K562 treated with DMSO at 1 percent for 4 hours (cell line): ENCODE data around the gene HSFX1. TPM values are rescaled to one million over a fixed set of nuclear protein-coding genes. Genes with fewer than 3 reads are reported as not detected.

Experiments
- total RNA-seq: library from RNA; unstranded; fragments of 300-600 nt; gene quantifications from 2 replicates; pipeline ENCODE4 v1.2.3, GENCODE V29; 2022; ENCODE audit not compliant: insufficient read depth

HSFX1 gene, protein sequence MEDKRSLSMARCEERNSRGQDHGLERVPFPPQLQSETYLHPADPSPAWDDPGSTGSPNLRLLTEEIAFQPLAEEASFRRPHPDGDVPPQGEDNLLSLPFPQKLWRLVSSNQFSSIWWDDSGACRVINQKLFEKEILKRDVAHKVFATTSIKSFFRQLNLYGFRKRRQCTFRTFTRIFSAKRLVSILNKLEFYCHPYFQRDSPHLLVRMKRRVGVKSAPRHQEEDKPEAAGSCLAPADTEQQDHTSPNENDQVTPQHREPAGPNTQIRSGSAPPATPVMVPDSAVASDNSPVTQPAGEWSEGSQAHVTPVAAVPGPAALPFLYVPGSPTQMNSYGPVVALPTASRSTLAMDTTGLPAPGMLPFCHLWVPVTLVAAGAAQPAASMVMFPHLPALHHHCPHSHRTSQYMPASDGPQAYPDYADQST
- total RNA-seq = 0.89 TPM in 1 of 2 replicates, not detected in the other

GRCh38 chrX:149773768-149774167 is at the start of gene HSFX1:
Gene HSFX1 (plus strand): TSS chrX:149774068. CDS start chrX:149774682, 614 bp downstream.

DNA sequence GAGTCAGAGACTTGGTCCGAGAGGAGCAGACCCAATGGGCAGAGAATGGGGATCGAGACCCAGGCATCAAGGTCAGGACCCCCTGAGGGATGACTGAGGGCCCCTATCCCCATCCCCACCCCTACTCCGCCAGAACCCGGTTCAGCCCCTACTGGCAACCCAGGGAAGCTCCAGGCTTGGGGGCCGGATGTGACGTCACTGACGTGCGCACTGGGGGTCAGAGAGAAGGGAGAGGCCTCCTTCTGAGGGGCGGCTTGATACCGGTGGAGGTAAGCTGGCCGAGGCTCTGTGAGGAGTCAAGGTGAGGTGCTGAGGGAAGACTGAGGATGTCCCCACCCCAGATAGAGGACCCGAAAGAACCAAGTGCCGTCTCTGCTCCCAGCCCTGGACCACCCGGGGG is 7.9 kb downstream of the HSFX1 start, which contains the start of gene MAGEA9:
Gene MAGEA9 (plus strand): TSS at position 204 of the 400 bp plus-strand sequence. CDS start 4,281 bp downstream, outside the sequence.

Other genes starting within 250 kb of the HSFX1 start
- 18.5 and 19.2 TPM in 2 replicates for gene EOLA1, start 233.1 kb upstream of the HSFX1 start, total RNA-seq
- gene HSFX3, start 224.1 kb upstream of the HSFX1 start, total RNA-seq = not detected in 2 replicates
- 21.2 and 24.5 TPM in 2 replicates for gene MAGEA9B, start 186.6 kb upstream of the HSFX1 start, total RNA-seq
- not detected in 2 replicates for gene HSFX2, start 178.8 kb upstream of the HSFX1 start, total RNA-seq
- 6.2 and 12.4 TPM in 2 replicates for gene TMEM185A, start 142.3 kb upstream of the HSFX1 start, total RNA-seq
- 0.35 TPM in 1 of 2 replicates, not detected in the other for gene MAGEA11, start 62.0 kb upstream of the HSFX1 start, total RNA-seq
- not detected in 2 replicates for gene MAGEA9, start 7.9 kb downstream of the HSFX1 start, total RNA-seq
- 2.2 and 4.9 TPM in 2 replicates for gene MAGEA8, start 107.1 kb downstream of the HSFX1 start, total RNA-seq
- not detected in 2 replicates for gene HSFX4, start 155.5 kb downstream of the HSFX1 start, total RNA-seq
- 29.1 and 34.1 TPM in 2 replicates for gene EOLA2, start 164.4 kb downstream of the HSFX1 start, total RNA-seq